SK-N-MC (cell line): ENCODE measurements around the gene SCAPER.

ENCODE experiments used
- EZH2 ChIP-seq: fragments of 200-600 bp; sonication (generic); IDR thresholded peaks from one replicate; pipeline ENCODE4 v1.6.1; 2017; ENCODE audit warnings: antibody characterized with exemption
- FOXP2 ChIP-seq: optimal IDR thresholded peaks from 2 replicates; pipeline ENCODE3; 2011; ENCODE audit warnings: mild to moderate bottlenecking, moderate library complexity; ENCODE audit not compliant: insufficient read depth; ENCODE audit errors: extremely low read length, control extremely low read depth
- POLR2AphosphoS5 ChIP-seq: IDR thresholded peaks from 2 replicates; pipeline ENCODE4 v1.6.1; 2012; ENCODE audit warnings: mild to moderate bottlenecking, low read depth, low read length, borderline replicate concordance

DNA sequence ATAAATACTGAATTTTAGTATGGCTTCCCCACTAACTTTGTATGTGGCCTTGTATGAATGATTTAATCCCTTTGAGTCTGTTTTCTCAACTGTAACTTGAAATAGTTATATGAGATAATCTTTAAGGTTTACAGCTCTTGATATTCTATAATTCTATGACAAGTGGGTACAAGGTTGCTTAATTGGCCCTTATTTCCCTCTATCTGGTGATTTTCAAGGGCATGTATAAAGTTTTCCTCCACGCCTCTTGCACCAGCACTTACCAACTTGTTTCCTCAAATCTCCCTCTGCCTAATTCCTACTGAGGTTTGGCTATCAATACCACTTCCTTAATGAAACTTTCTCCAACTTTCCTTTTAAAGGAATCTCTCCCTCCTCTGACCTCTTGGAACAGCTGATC is 455.7 kb downstream of the SCAPER start:
- TF ChIP-seq POLR2AphosphoS5 (no peak), EZH2 (no peak), FOXP2 (no peak)
